Parathyroid adenoma (tissue), 2 donors: ENCODE measurements around the gene FIZ1.
"Not testable (repeated sequence)": the region's sequence is repeated elsewhere in the genome, so short reads cannot be mapped to it uniquely, and the experiment has no call there.

Experiments used
- H2AFZ ChIP-seq: fragments of 300-600 bp; sonication (generic); one replicate; pipeline ENCODE4 v1.7.0; 2017; ENCODE audit warnings: antibody characterized with exemption, mild to moderate bottlenecking
- H3K27ac ChIP-seq: fragments of 300-600 bp; sonication (generic); one replicate; pipeline ENCODE4 v1.7.0; 2017
- H3K27me3 ChIP-seq: fragments of 300-600 bp; sonication (generic); one replicate; pipeline ENCODE4 v1.7.0; 2017; ENCODE audit warnings: low read length; ENCODE audit not compliant: control insufficient read depth, insufficient read depth
- H3K36me3 ChIP-seq: fragments of 300-600 bp; sonication (generic); one replicate; pipeline ENCODE4 v1.7.0; 2017; ENCODE audit warnings: low read length; ENCODE audit not compliant: control insufficient read depth, insufficient read depth
- H3K4me1 ChIP-seq: fragments of 300-600 bp; sonication (generic); one replicate; pipeline ENCODE4 v1.7.0; 2017; ENCODE audit warnings: control low read depth
- H3K4me2 ChIP-seq: fragments of 300-600 bp; sonication (generic); one replicate; pipeline ENCODE4 v1.7.0; 2017; ENCODE audit warnings: low read length
- H3K4me3 ChIP-seq: fragments of 300-600 bp; sonication (generic); one replicate; pipeline ENCODE4 v1.7.0; 2017; ENCODE audit warnings: low read depth, low read length
- H3K79me2 ChIP-seq: fragments of 300-600 bp; sonication (generic); one replicate; pipeline ENCODE4 v1.7.0; 2017; ENCODE audit warnings: control low read depth
- H3K9ac ChIP-seq: fragments of 300-600 bp; sonication (generic); one replicate; pipeline ENCODE4 v1.7.0; 2017; ENCODE audit warnings: mild to moderate bottlenecking
- H3K9me3 ChIP-seq: fragments of 300-600 bp; sonication (generic); one replicate; pipeline ENCODE4 v1.7.0; 2017; ENCODE audit warnings: low read length; ENCODE audit not compliant: control insufficient read depth
- CTCF ChIP-seq: fragments of 300-600 bp; sonication (generic); IDR thresholded peaks from one replicate; pipeline ENCODE4 v1.7.0; 2017; ENCODE audit warnings: antibody characterized with exemption, mild to moderate bottlenecking
- donor health status: primary hyperparathyroidism.

FIZ1 gene

DNA sequence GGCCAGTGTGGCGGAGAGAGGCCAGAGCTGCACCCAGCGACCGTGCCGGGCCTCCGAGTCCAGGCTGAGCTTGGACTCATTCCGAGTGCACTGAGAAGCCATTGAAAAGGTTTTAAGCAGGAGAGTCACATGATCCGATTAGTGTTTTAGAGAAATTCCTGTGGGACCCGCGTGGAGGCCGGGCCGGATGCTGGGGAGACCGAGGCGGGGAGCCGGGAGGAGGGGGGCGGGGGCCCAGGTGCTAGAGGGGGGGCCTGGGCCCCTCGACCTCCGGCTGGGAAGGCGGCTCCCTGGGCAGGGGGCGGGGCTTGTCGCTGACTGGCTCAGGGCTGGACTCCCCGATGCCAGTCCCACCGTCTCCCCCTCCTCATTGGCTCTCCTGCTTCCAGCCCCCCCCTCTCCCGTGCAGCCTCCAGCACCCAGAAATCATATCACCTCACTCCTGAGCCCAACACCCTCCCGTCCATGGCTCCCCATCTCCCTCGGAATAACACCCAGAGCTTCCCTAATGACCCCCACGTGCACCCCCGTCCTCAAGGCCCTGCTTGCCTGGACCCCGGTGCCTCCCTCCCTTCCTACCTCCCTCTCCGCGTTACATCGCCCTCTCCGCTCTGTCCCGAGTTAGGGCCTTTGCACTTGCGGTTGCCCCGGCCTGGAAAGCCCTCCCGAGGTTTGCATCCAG is 13.5 kb downstream of the FIZ1 start:
- no peaks in the 10 kb centered on the region for H3K36me3 ChIP-seq
- no peak overlapping the region for H3K9ac ChIP-seq
- H2AFZ ChIP-seq, result peak overlapping the region; percentile 83
- H3K27me3 ChIP-seq, result no peaks in the 10 kb centered on the region
- H3K4me2 ChIP-seq, result peak overlapping the region; percentile 79
- no peak for TF ChIP-seq CTCF
- H3K9me3 ChIP-seq, result no peaks in the 10 kb centered on the region
- peaks cover 21% of the 10 kb centered on the region for H3K4me1 ChIP-seq
- H3K4me3 ChIP-seq, result peak overlapping the region; percentile 21
- H3K79me2 ChIP-seq, result no peaks in the 10 kb centered on the region
- peak overlapping the region; percentile 62 for H3K27ac ChIP-seq

DNA sequence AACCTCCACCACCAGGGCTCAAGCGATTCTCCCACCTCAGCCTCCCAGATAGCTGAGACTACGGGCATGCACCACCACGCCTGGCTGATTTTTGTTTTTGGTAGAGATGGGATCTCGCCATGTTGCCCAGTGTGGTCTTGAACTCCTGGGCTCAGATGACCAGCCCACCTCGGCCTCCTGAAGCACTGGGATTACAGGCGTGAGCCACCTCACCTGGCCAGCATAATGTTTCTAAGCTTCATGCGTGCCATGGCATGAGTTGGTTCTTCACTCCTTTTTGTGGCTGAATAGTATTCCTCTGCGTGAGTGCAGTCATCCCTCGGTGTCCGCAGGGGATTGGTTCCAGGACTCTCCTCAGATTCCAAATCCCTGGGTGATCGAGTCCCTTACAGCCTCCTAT is 14.4 kb downstream of the FIZ1 start:
- H3K9me3 ChIP-seq, result no peaks in the 10 kb centered on the region
- peaks cover 21% of the 10 kb centered on the region for H3K4me1 ChIP-seq
- H3K79me2 ChIP-seq, result no peaks in the 10 kb centered on the region
- no peak overlapping the region for H2AFZ ChIP-seq
- H3K27me3 ChIP-seq, result no peaks in the 10 kb centered on the region
- H3K36me3 ChIP-seq, result no peaks in the 10 kb centered on the region
- H3K4me3 ChIP-seq, result no peak overlapping the region
- H3K27ac ChIP-seq, result peak overlapping the region; percentile 62
- no peak for TF ChIP-seq CTCF
- H3K9ac ChIP-seq, result no peak overlapping the region
- H3K4me2 ChIP-seq, result no peak overlapping the region

- not testable (repeated sequence) for H3K4me3 ChIP-seq, H3K4me2 ChIP-seq, H3K9me3 ChIP-seq, H3K27ac ChIP-seq, H3K79me2 ChIP-seq, H3K9ac ChIP-seq, H3K36me3 ChIP-seq, H3K27me3 ChIP-seq, H2AFZ ChIP-seq
- peaks cover 21% of the 10 kb centered on the region for H3K4me1 ChIP-seq
Measured at GRCh38 chr19:55583897-55584296, 15.4 kb downstream of the FIZ1 start.

DNA sequence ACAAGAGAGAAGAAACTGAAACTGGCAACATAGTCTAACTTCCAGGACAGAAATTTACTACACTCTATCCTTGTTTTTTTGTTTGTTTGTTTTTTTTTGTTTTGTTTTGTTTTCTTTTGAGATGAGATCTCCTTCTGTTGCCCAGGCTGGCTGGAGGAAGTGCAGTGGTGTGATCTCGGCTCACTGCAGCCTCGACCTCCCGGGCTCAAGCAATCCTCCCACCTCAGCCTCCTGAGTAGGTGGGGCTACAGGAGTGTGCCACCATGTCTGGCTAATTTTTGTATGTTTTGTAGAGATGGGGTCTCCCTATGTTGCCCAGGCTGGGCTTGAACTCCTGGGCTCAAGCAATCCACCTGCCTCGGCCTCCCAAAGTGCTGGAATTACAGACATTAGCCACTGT is 17.0 kb downstream of the FIZ1 start:
- Histone ChIP-seq H2AFZ (peak overlapping the region; percentile 98), H3K4me1 (peaks cover 21% of the 10 kb centered on the region), H3K27ac (peak overlapping the region; percentile 91)
- not testable (repeated sequence) for H3K4me3 ChIP-seq, H3K9ac ChIP-seq, H3K4me2 ChIP-seq, H3K9me3 ChIP-seq, H3K27me3 ChIP-seq, H3K36me3 ChIP-seq, H3K79me2 ChIP-seq

GRCh38 chr19:55581823-55582223 is 17.5 kb downstream of the FIZ1 start:
- no peak for TF ChIP-seq CTCF
- H3K36me3 ChIP-seq, result no peaks in the 10 kb centered on the region
- no peaks in the 10 kb centered on the region for H3K27me3 ChIP-seq
- no peaks in the 10 kb centered on the region for H3K79me2 ChIP-seq
- H3K4me2 ChIP-seq, result peak overlapping the region; percentile 68
- H3K4me1 ChIP-seq, result peaks cover 18% of the 10 kb centered on the region
- H3K4me3 ChIP-seq, result no peak overlapping the region
- peak overlapping the region; percentile 98 for H2AFZ ChIP-seq
- H3K9ac ChIP-seq, result no peak overlapping the region
- peak overlapping the region; percentile 91 for H3K27ac ChIP-seq
- no peaks in the 10 kb centered on the region for H3K9me3 ChIP-seq
